GM18873 (cell line): ENCODE measurements around the gene PROS1.

Experiments
- ATAC-seq: cut with Tn5 transposase; IDR thresholded peaks from one replicate; pipeline ENCODE4 v1.9.1; 2021; ENCODE audit warnings: mild to moderate bottlenecking, moderate library complexity, moderate number of reproducible peaks; ENCODE audit not compliant: unreplicated experiment, low FRiP score

Gene PROS1

DNA sequence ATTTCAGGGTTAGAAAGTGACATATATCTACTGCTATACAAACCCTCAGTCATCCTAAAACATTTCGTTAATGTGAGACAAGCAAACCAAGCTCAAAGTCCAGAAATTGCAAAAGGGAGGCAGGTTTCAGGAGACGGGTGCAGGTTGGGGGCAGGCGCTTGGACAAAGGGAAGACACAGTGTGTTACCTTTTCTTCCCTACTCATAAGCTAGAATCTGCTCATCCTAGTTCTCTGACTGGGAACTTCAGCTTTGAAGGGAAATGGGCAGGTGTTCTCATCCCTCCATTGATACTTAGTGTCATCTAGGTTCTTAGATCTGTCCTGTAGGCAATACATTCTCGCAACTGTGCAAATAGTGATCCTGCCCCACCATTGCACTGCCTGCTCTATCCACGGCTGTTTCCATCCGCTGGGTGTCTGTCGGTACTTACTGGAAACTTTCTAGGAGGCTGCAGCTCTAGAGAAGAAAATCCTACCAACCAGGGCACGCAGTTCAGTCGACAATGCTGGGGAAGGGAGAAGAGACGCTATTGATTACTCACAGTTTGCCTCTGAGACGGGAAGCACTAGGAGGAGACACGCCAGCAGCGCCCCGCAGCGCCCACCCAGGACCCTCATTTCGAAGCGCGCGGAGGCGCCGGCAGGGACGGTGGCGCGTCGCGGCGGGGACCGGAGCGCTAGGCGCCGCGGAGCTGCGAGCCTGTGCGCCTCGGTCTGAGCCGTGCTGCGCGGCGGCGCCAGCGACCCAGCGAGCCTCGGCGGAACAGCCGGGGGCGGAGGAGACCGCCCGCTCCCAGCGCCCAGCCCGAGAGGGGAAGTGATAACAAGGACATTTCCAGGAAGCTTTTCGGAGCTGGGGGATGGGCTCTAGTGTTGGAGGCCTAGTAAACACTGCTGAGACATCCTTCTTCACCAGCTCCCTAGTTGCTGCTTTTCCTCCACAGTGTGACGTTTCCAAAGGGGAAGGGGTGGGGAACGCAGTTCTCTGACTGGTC is at the start of gene PROS1:
PROS1 (minus strand) TSS at position 766 of the 996 bp plus-strand sequence; CDS start at position 619, 147 bp downstream.
- ATAC-seq: peak; percentile 58

- ATAC-seq: no peak
These were observed 46.6 kb upstream of the PROS1 start for GRCh38 chr3:94020293-94020692.

GRCh38 chr3:94019659-94020058 is 46.0 kb upstream of the PROS1 start:
- no peak for ATAC-seq

- ATAC-seq: no peak
These were observed 41.3 kb upstream of the PROS1 start for GRCh38 chr3:94015025-94015424.

GRCh38 chr3:94012185-94012584 is 38.5 kb upstream of the PROS1 start:
- ATAC-seq: no peak

GRCh38 chr3:94011233-94011711 is 37.6 kb upstream of the PROS1 start:
- ATAC-seq: no peak

- no peak for ATAC-seq
These were observed 35.9 kb upstream of the PROS1 start for GRCh38 chr3:94009608-94010007.

- ATAC-seq: no peak
These were observed 34.6 kb upstream of the PROS1 start for GRCh38 chr3:94008253-94008652.

DNA sequence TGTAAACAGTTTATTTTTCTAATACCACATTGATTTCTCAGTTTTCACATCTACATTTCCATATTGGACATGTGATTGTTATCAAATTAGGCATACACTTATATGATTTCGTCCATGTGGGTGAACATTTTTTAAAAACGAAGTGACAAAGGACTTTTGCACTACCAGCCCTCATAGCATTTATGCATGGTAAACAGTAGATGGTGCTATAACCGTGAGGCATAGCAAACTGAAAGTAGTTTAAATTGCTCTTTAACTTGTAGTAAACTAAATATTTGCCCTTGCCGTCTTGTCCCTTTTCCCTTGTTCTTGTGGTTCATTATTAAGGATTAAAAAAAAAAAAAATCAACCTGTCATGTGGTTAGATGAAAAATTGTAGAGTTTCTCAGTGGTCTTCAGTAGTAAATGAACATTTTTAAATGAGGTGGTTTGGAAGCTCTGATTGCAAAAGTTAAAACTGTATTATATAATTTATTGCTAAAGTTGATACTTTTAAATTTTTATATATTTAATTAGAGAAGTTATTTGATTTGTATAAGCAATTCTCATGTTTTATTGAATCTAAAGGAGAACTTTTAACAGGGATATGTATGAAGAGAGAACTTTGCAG is 30.7 kb upstream of the PROS1 start:
- peak; percentile 91 for ATAC-seq

GRCh38 chr3:94001827-94002495 is 28.3 kb upstream of the PROS1 start:
- no peak for ATAC-seq

- no peak for ATAC-seq
These were observed 27.5 kb upstream of the PROS1 start for GRCh38 chr3:94001191-94001590.

GRCh38 chr3:93994056-93994455 is 20.4 kb upstream of the PROS1 start:
- no peak for ATAC-seq

GRCh38 chr3:93992207-93992606 is 18.5 kb upstream of the PROS1 start:
- no peak for ATAC-seq

GRCh38 chr3:93991631-93992030 is 17.9 kb upstream of the PROS1 start:
- ATAC-seq: no peak

- no peak for ATAC-seq
These were observed 15.5 kb upstream of the PROS1 start for GRCh38 chr3:93989241-93989640.

- ATAC-seq: no peak
These were observed 15.1 kb upstream of the PROS1 start for GRCh38 chr3:93988764-93989163.

- no peak for ATAC-seq
These were observed 14.6 kb upstream of the PROS1 start for GRCh38 chr3:93988283-93988682.

DNA sequence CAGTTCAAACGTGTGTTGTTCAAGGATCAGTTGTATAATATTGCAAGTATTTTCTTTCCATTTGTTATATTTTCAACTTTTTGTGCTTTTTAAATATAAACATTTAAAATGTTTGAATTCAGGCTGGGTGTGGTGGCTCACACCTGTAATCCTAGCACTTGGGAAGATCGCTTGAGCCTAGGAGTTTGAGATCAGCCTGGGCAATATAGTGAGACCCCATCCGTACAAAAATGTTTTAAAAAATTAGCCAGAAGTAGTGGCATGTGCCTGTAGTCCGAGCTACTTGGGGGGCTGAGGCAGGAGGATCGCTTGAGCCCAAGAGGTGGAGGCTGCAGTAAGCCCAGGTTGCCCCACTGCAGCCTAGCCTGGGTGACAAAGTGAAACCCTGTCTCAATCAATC is 10.9 kb upstream of the PROS1 start:
- no peak for ATAC-seq

- no peak for ATAC-seq
These were observed 9.7 kb upstream of the PROS1 start for GRCh38 chr3:93983408-93983807.

GRCh38 chr3:93981649-93982048 is 8.0 kb upstream of the PROS1 start:
- no peak for ATAC-seq
